ENCODE results near the gene AMOT.

DNA sequence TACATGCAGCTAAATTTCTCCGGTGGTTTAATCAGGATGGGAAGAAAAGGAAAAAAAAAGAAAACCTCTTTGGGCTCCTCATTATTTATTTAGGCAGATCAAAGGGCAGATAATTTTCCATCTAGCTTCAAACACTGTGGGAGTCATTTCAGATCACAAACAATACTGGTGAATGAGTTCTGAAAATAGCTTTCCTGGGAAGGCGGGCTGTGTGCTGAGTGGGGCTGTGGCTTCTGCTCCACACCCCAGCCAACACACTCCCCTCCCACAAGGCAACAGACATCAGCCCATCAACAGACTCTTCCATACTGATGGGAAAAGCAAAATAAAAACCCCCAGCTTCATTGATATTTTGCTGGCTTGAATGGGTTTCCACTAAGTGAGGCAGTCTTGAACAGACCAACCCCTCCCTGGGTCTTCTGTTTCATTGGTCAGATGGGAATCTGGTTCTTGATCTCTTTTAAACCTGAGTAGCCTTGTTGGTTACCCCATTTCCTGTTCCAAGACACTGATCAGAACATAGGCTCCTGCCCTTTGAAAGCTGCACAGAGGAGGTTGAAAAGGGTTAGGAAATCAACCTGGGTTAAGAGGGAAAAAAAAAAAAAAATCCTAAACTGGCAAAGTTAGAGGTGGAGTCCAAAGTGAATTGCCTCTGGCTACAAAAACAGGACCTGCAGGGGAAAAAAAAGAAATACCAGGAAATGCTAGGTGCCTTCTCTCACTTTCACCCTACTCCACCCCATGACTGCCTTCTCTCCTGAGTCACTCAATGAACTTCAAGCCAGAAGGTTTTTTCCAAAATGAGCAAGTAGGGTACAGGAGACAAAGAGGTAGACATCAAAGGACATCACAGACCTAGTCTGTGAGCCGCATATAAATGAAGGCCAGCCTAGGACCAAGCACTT, 20.0 kb downstream of the AMOT start:
- no peak for TF ChIP-seq POLR2A (IDR thresholded peaks at IDR 0.05)
- no peak for TF ChIP-seq CTCF (IDR thresholded peaks at IDR 0.05)

Measured in body of pancreas (tissue), 4 donors.